Activated T-helper 1 cell treated with anti-CD3 and anti-CD28 coated beads, Interleukin-12 subunit alpha, Interleukin-12 subunit beta, Interleukin-2, Interleukin-4 antibody, amounts not matched to agents 30 ng/mL and 10 ng/mL and 1 ng/mL, durations not matched to agents 14 hours and 24 hours and 36 hours (primary cell): ENCODE measurements around the gene NBAS. TPM values are rescaled to one million over a fixed set of nuclear protein-coding genes. Genes with fewer than 3 reads are reported as not detected.
"Not testable (repeated sequence)": the region's sequence is repeated elsewhere in the genome, so short reads cannot be mapped to it uniquely, and the experiment has no call there.

Source experiments
- DNase-seq: peaks from one replicate; pipeline ENCODE4 v3.0.0; 2021; ENCODE audit warnings: low spot score
- H3K27ac Mint-ChIP-seq: one replicate; pipeline ENCODE4 v1.8.0; 2021; ENCODE audit warnings: mild to moderate bottlenecking, mixed read lengths
- H3K27me3 Mint-ChIP-seq: one replicate; pipeline ENCODE4 v1.8.0; 2022; ENCODE audit warnings: mild to moderate bottlenecking, moderate library complexity, mixed read lengths; ENCODE audit not compliant: insufficient read depth
- H3K36me3 Mint-ChIP-seq: one replicate; pipeline ENCODE4 v1.8.0; 2021; ENCODE audit warnings: low read depth, mixed read lengths
- H3K4me1 Mint-ChIP-seq: one replicate; pipeline ENCODE4 v1.8.0; 2021; ENCODE audit warnings: low read depth, mixed read lengths
- H3K4me3 Mint-ChIP-seq: one replicate; pipeline ENCODE4 v1.8.0; 2021; ENCODE audit warnings: mild to moderate bottlenecking, moderate library complexity, mixed read lengths
- H3K9me3 Mint-ChIP-seq: one replicate; pipeline ENCODE4 v1.8.0; 2021; ENCODE audit warnings: mixed read lengths
- intact Hi-C: fragments of 100-400 bp; cut with micrococcal nuclease; formaldehyde crosslinking; loops from one replicate; pipeline ENCODE4 v1.15.1; 2024
- total RNA-seq: library from RNA; stranded (reverse); gene quantifications from 2 replicates; pipeline ENCODE4 v1.2.3, GENCODE V29; 2022

Gene NBAS
- total RNA-seq, 1 donor from 2014 or later = 33.6 TPM

- Mint-ChIP-seq H3K9me3 (peaks cover 5% of the 10 kb centered on the region), H3K4me3 (no peak overlapping the region), H3K27me3 (no peaks in the 10 kb centered on the region), H3K36me3 (peaks cover 15% of the 10 kb centered on the region), H3K27ac (no peak overlapping the region), H3K4me1 (peaks cover 6% of the 10 kb centered on the region)
- no peak for DNase-seq
- intact Hi-C loops = no loop called here
Observed at GRCh38 chr2:15325296-15325695, 235.8 kb downstream of the NBAS start.

- peaks cover 24% of the 10 kb centered on the region for H3K9me3 Mint-ChIP-seq
- intact Hi-C loops = no loop called here
Observed at GRCh38 chr2:15323227-15323626, 237.9 kb downstream of the NBAS start.

GRCh38 chr2:15321481-15321880 is 239.7 kb downstream of the NBAS start:
- peaks cover 47% of the 10 kb centered on the region for H3K36me3 Mint-ChIP-seq
- intact Hi-C loops, H3K27ac Mint-ChIP-seq, H3K27me3 Mint-ChIP-seq, DNase-seq, H3K4me3 Mint-ChIP-seq: not testable (repeated sequence)
- peaks cover 18% of the 10 kb centered on the region for H3K4me1 Mint-ChIP-seq
- peaks cover 39% of the 10 kb centered on the region for H3K9me3 Mint-ChIP-seq

More at GRCh38 chr2:15323227-15323626, 237.9 kb downstream of the NBAS start:
- Mint-ChIP-seq H3K4me1 (peaks cover 6% of the 10 kb centered on the region), H3K27me3 (no peaks in the 10 kb centered on the region), H3K36me3 (peaks cover 34% of the 10 kb centered on the region), H3K27ac (no peak overlapping the region), H3K4me3 (no peak overlapping the region)
- DNase-seq = no peak

- intact Hi-C loops = loop anchor here (1.0 kb wide), 1 partner anchor 139 kb away; no protein-coding TSS in a partner anchor
- Mint-ChIP-seq H3K4me1 (peaks cover 60% of the 10 kb centered on the region), H3K36me3 (peaks cover 48% of the 10 kb centered on the region), H3K4me3 (peak overlapping the region; percentile 17), H3K27me3 (peaks cover 3% of the 10 kb centered on the region), H3K9me3 (peaks cover 39% of the 10 kb centered on the region), H3K27ac (no peak overlapping the region)
- DNase-seq = peak; percentile 32
Observed at GRCh38 chr2:15316370-15316814, 244.7 kb downstream of the NBAS start.

GRCh38 chr2:15315411-15315810 is 245.7 kb downstream of the NBAS start:
- Mint-ChIP-seq H3K27ac (no peak overlapping the region), H3K4me1 (peaks cover 70% of the 10 kb centered on the region), H3K36me3 (peaks cover 45% of the 10 kb centered on the region), H3K4me3 (no peak overlapping the region), H3K9me3 (peaks cover 35% of the 10 kb centered on the region), H3K27me3 (peaks cover 3% of the 10 kb centered on the region)
- no peak for DNase-seq
- intact Hi-C loops = loop anchor here (2.0 kb wide), 1 partner anchor 15 kb away; no protein-coding TSS in a partner anchor

- no peak overlapping the region for H3K27ac Mint-ChIP-seq
- H3K9me3 Mint-ChIP-seq = peaks cover 19% of the 10 kb centered on the region
- H3K27me3 Mint-ChIP-seq = peaks cover 3% of the 10 kb centered on the region
- no peak overlapping the region for H3K4me3 Mint-ChIP-seq
- peaks cover 82% of the 10 kb centered on the region for H3K4me1 Mint-ChIP-seq
- peaks cover 30% of the 10 kb centered on the region for H3K36me3 Mint-ChIP-seq
- DNase-seq = no peak
- intact Hi-C loops = loop anchor here (2.0 to 5.0 kb wide), 3 partner anchors 13 to 137 kb away; no protein-coding TSS in a partner anchor
Observed at GRCh38 chr2:15313657-15314056, 247.5 kb downstream of the NBAS start.

- DNase-seq = no peak
- H3K27ac Mint-ChIP-seq = peak overlapping the region; percentile 56
- H3K9me3 Mint-ChIP-seq = peaks cover 2% of the 10 kb centered on the region
- peaks cover 74% of the 10 kb centered on the region for H3K4me1 Mint-ChIP-seq
- intact Hi-C loops = loop anchor here (2.0 to 5.0 kb wide), 2 partner anchors 65 to 135 kb away; no protein-coding TSS in a partner anchor
- peak overlapping the region; percentile 13 for H3K4me3 Mint-ChIP-seq
- peaks cover 28% of the 10 kb centered on the region for H3K36me3 Mint-ChIP-seq
- peaks cover 2% of the 10 kb centered on the region for H3K27me3 Mint-ChIP-seq
Observed at GRCh38 chr2:15311926-15312325, 249.2 kb downstream of the NBAS start.

GRCh38 chr2:15311201-15311907 is 249.8 kb downstream of the NBAS start:
- peaks cover 2% of the 10 kb centered on the region for H3K27me3 Mint-ChIP-seq
- no peak for DNase-seq
- peaks cover 68% of the 10 kb centered on the region for H3K4me1 Mint-ChIP-seq
- no peaks in the 10 kb centered on the region for H3K9me3 Mint-ChIP-seq
- H3K27ac Mint-ChIP-seq = peak overlapping the region; percentile 56
- peak overlapping the region; percentile 13 for H3K4me3 Mint-ChIP-seq
- intact Hi-C loops = loop anchor here (5.0 kb wide), 1 partner anchor 66 kb away; no protein-coding TSS in a partner anchor
- peaks cover 28% of the 10 kb centered on the region for H3K36me3 Mint-ChIP-seq

- intact Hi-C loops = loop anchor here (10.0 kb wide), 1 partner anchor 257 kb away; the partner anchor contains the start of gene NBAS
- peaks cover 52% of the 10 kb centered on the region for H3K4me1 Mint-ChIP-seq
- H3K9me3 Mint-ChIP-seq = peaks cover 5% of the 10 kb centered on the region
- peaks cover 43% of the 10 kb centered on the region for H3K36me3 Mint-ChIP-seq
- H3K27me3 Mint-ChIP-seq = no peaks in the 10 kb centered on the region
- no peak overlapping the region for H3K27ac Mint-ChIP-seq
- H3K4me3 Mint-ChIP-seq = no peak overlapping the region
- no peak for DNase-seq
Observed at GRCh38 chr2:15307526-15307925, 253.6 kb downstream of the NBAS start.

- peaks cover 5% of the 10 kb centered on the region for H3K9me3 Mint-ChIP-seq
- DNase-seq = no peak
- no peaks in the 10 kb centered on the region for H3K27me3 Mint-ChIP-seq
- intact Hi-C loops = loop anchor here (10.0 kb wide), 1 partner anchor 258 kb away; the partner anchor contains the start of gene NBAS
- no peak overlapping the region for H3K27ac Mint-ChIP-seq
- peaks cover 43% of the 10 kb centered on the region for H3K36me3 Mint-ChIP-seq
- no peak overlapping the region for H3K4me3 Mint-ChIP-seq
- H3K4me1 Mint-ChIP-seq = peaks cover 54% of the 10 kb centered on the region
Observed at GRCh38 chr2:15306706-15307105, 254.4 kb downstream of the NBAS start.

GRCh38 chr2:15303874-15304273 is 257.3 kb downstream of the NBAS start:
- DNase-seq = no peak
- H3K36me3 Mint-ChIP-seq = peaks cover 52% of the 10 kb centered on the region

GRCh38 chr2:15302154-15302553 is 259.0 kb downstream of the NBAS start:
- no peak overlapping the region for H3K27ac Mint-ChIP-seq
- peaks cover 5% of the 10 kb centered on the region for H3K9me3 Mint-ChIP-seq
- no peak overlapping the region for H3K4me3 Mint-ChIP-seq
- H3K27me3 Mint-ChIP-seq = no peaks in the 10 kb centered on the region
- H3K4me1 Mint-ChIP-seq = peaks cover 57% of the 10 kb centered on the region
- intact Hi-C loops = loop anchor here (10.0 kb wide), 1 partner anchor 263 kb away; the partner anchor contains the start of gene NBAS
- DNase-seq = no peak
- peaks cover 53% of the 10 kb centered on the region for H3K36me3 Mint-ChIP-seq

More at GRCh38 chr2:15303874-15304273, 257.3 kb downstream of the NBAS start:
- no peak overlapping the region for H3K27ac Mint-ChIP-seq
- intact Hi-C loops = loop anchor here (10.0 kb wide), 1 partner anchor 261 kb away; the partner anchor contains the start of gene NBAS
- H3K4me1 Mint-ChIP-seq = peaks cover 50% of the 10 kb centered on the region
- no peaks in the 10 kb centered on the region for H3K27me3 Mint-ChIP-seq
- H3K4me3 Mint-ChIP-seq = no peak overlapping the region
- peaks cover 5% of the 10 kb centered on the region for H3K9me3 Mint-ChIP-seq
